Astrocyte (in vitro differentiated cells and primary cell): ENCODE data around the gene BPTF. TPM values are rescaled to one million over a fixed set of nuclear protein-coding genes. Genes with fewer than 3 reads are reported as not detected.

Source experiments
- DNase-seq: peaks from one replicate; pipeline ENCODE4 v3.0.0-alpha.2; 2010; ENCODE audit warnings: low read depth
- FAIRE-seq: peaks from 2 replicates; lab custom pipeline; 2011; peaks lifted over from hg19 to GRCh38; lab: Jason Lieb, UNC
- H2AFZ ChIP-seq: 2 replicates; pipeline ENCODE4 v1.6.0; 2012; ENCODE audit warnings: low read depth, low read length, inconsistent platforms
- H3K27ac ChIP-seq: 2 replicates; pipeline ENCODE4 v1.5.1; 2011; ENCODE audit warnings: low read depth, low read length, inconsistent platforms
- H3K27me3 ChIP-seq: 2 replicates; pipeline ENCODE4 v1.6.0; 2011; ENCODE audit warnings: low read length, inconsistent platforms; ENCODE audit not compliant: insufficient read depth
- H3K36me3 ChIP-seq: 2 replicates; pipeline ENCODE4 v1.5.1; 2011; ENCODE audit warnings: low read length, inconsistent platforms; ENCODE audit not compliant: insufficient read depth
- H3K4me1 ChIP-seq: 2 replicates; pipeline ENCODE4 v1.5.1; 2011; ENCODE audit warnings: low read length, inconsistent platforms; ENCODE audit not compliant: insufficient read depth
- H3K4me2 ChIP-seq: 2 replicates; pipeline ENCODE4 v1.6.0; 2012; ENCODE audit warnings: low read length, inconsistent platforms
- H3K4me3 ChIP-seq: 2 replicates; pipeline ENCODE4 v1.5.1; 2011; ENCODE audit warnings: low read depth, mild to moderate bottlenecking, low read length, inconsistent platforms; ENCODE audit not compliant: insufficient read depth
- H3K79me2 ChIP-seq: 2 replicates; pipeline ENCODE4 v1.6.0; 2012; ENCODE audit warnings: mild to moderate bottlenecking, low read length, inconsistent platforms; ENCODE audit not compliant: insufficient read depth
- H3K9ac ChIP-seq: 2 replicates; pipeline ENCODE4 v1.6.0; 2012; ENCODE audit warnings: mild to moderate bottlenecking, low read length, inconsistent platforms
- H3K9me3 ChIP-seq: 2 replicates; pipeline ENCODE4 v1.5.1; 2012; ENCODE audit warnings: low read depth, mild to moderate bottlenecking, low read length, inconsistent platforms; ENCODE audit not compliant: insufficient read depth
- H4K20me1 ChIP-seq: 2 replicates; pipeline ENCODE4 v1.6.0; 2012; ENCODE audit warnings: low read length, inconsistent platforms; ENCODE audit not compliant: insufficient read depth
- H3K27ac Mint-ChIP-seq: one replicate; pipeline ENCODE4 v1.8.0; 2021; ENCODE audit warnings: mild to moderate bottlenecking, mixed read lengths; ENCODE audit not compliant: unreplicated experiment
- H3K27me3 Mint-ChIP-seq: one replicate; pipeline ENCODE4 v1.8.0; 2021; ENCODE audit warnings: low read depth, mixed read lengths; ENCODE audit not compliant: unreplicated experiment
- H3K36me3 Mint-ChIP-seq: one replicate; pipeline ENCODE4 v1.8.0; 2021; ENCODE audit warnings: low read depth, mixed read lengths; ENCODE audit not compliant: unreplicated experiment
- H3K4me1 Mint-ChIP-seq: one replicate; pipeline ENCODE4 v1.8.0; 2021; ENCODE audit warnings: low read depth, mixed read lengths; ENCODE audit not compliant: unreplicated experiment
- H3K4me3 Mint-ChIP-seq: one replicate; pipeline ENCODE4 v1.8.0; 2021; ENCODE audit warnings: mild to moderate bottlenecking, moderate library complexity, mixed read lengths; ENCODE audit not compliant: unreplicated experiment
- H3K9me3 Mint-ChIP-seq: one replicate; pipeline ENCODE4 v1.8.0; 2021; ENCODE audit warnings: mild to moderate bottlenecking, mixed read lengths; ENCODE audit not compliant: unreplicated experiment
- EZH2 ChIP-seq: IDR thresholded peaks from 2 replicates; pipeline ENCODE4 v1.6.1; 2012; ENCODE audit warnings: mild to moderate bottlenecking, low read length, inconsistent platforms; ENCODE audit not compliant: insufficient read depth
- total RNA-seq: library from RNA; stranded (reverse); gene quantifications from 2 replicates; pipeline ENCODE4 v1.2.1, GENCODE V29; 2021
- TF ChIP-seq, protein P1 (sequence below): IDR thresholded peaks from 2 replicates; pipeline ENCODE4 v1.5.1; 2011; ENCODE audit warnings: low read depth, mild to moderate bottlenecking, inconsistent platforms, low read length, moderate library complexity; ENCODE audit not compliant: insufficient read depth

BPTF gene
- total RNA-seq, 1 donor from 2014 or later: 72.7 TPM

DNA sequence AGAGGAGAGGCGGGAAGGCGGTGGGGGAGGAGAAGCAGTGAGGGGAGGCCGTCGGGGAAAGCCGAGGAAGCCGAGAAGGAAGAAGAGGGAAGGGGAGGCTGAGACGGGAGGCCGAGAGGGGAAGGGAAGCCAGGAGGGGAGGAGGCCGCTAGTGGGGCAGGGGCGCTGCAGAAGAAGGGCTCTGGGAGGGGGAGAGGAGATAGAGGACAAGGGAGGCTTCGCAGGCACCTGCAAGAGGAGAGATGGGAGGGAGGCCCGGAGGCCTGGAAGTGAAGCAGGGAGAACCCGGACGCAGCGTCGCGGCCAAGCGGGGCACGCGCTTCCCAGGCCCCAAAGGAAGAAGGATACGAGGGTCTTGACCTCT, 168.7 kb downstream of the BPTF start:
- peak overlapping the region; percentile 69 for H2AFZ ChIP-seq
- peaks cover 23% of the 10 kb centered on the region for H3K4me1 ChIP-seq
- H3K36me3 Mint-ChIP-seq: no peaks in the 10 kb centered on the region
- DNase-seq (no peak), FAIRE-seq (no peak)
- peak overlapping the region; percentile 62 for H3K4me3 ChIP-seq
- H3K27me3 ChIP-seq: no peaks in the 10 kb centered on the region
- H3K4me1 Mint-ChIP-seq: peaks cover 10% of the 10 kb centered on the region
- H3K9me3 ChIP-seq: no peaks in the 10 kb centered on the region
- no peaks in the 10 kb centered on the region for H3K36me3 ChIP-seq
- peak overlapping the region; percentile 72 for H3K4me3 Mint-ChIP-seq
- peak overlapping the region; percentile 99 for H3K4me2 ChIP-seq
- H3K27me3 Mint-ChIP-seq: peaks cover 9% of the 10 kb centered on the region
- H4K20me1 ChIP-seq: no peaks in the 10 kb centered on the region
- no peaks in the 10 kb centered on the region for H3K9me3 Mint-ChIP-seq
- peak overlapping the region; percentile 69 for H3K27ac ChIP-seq
- H3K79me2 ChIP-seq: no peaks in the 10 kb centered on the region
- peak overlapping the region; percentile 91 for H3K27ac Mint-ChIP-seq
- TF ChIP-seq, protein P1, sequence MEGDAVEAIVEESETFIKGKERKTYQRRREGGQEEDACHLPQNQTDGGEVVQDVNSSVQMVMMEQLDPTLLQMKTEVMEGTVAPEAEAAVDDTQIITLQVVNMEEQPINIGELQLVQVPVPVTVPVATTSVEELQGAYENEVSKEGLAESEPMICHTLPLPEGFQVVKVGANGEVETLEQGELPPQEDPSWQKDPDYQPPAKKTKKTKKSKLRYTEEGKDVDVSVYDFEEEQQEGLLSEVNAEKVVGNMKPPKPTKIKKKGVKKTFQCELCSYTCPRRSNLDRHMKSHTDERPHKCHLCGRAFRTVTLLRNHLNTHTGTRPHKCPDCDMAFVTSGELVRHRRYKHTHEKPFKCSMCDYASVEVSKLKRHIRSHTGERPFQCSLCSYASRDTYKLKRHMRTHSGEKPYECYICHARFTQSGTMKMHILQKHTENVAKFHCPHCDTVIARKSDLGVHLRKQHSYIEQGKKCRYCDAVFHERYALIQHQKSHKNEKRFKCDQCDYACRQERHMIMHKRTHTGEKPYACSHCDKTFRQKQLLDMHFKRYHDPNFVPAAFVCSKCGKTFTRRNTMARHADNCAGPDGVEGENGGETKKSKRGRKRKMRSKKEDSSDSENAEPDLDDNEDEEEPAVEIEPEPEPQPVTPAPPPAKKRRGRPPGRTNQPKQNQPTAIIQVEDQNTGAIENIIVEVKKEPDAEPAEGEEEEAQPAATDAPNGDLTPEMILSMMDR: no peak
- TF ChIP-seq EZH2: no peak
- H3K9ac ChIP-seq: peak overlapping the region; percentile 85

DNA sequence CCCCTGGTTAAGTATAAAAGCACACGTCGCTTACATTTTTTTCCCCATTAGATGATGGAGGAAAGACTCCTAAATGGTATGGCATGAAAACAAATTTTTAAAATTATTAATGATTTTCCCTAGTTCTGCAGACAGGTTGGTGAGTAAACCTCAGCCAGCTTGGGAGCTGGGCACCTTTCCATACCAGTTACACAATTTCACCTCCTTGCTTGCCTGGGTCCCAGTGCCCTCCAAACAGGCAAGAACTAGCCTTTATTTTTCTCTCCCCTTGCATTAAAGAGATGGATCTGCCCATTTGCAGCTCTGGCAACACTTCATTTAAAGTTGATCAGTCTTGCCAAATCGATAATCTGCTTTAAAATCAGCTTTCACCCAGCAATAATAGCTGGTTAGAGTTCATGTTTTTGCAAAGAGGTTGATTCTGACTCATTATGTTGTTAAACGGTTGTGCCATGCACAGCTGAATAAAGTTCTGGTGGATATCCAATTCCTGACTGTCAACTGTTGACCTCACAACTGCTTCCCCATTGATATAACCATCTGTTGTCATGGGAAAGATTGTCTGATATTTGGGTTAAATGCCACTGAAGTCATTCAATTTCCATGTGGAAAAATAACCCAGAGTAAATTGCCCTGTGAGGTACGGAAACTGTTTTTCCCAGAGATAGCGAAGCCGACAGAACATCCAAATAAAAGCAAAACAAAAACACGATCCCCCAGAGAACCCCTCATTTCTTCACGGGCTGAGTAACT, 169.7 kb downstream of the BPTF start:
- peak; percentile 37 for FAIRE-seq
- peaks cover 9% of the 10 kb centered on the region for H3K27me3 Mint-ChIP-seq

More for the DNA sequence above, 169.7 kb downstream of the BPTF start:
- Mint-ChIP-seq H3K27ac (no peak overlapping the region), H3K36me3 (no peaks in the 10 kb centered on the region), H3K4me1 (peaks cover 13% of the 10 kb centered on the region), H3K4me3 (peak overlapping the region; percentile 72), H3K9me3 (no peaks in the 10 kb centered on the region)
- Histone ChIP-seq H3K4me2 (peak overlapping the region; percentile 99), H4K20me1 (no peaks in the 10 kb centered on the region), H3K4me1 (peaks cover 23% of the 10 kb centered on the region), H3K27me3 (no peaks in the 10 kb centered on the region), H3K4me3 (peak overlapping the region; percentile 71), H3K9ac (peak overlapping the region; percentile 73), H3K27ac (peak overlapping the region; percentile 25), H3K36me3 (no peaks in the 10 kb centered on the region), H3K79me2 (no peaks in the 10 kb centered on the region), H3K9me3 (no peaks in the 10 kb centered on the region), H2AFZ (no peak overlapping the region)
- no peak for TF ChIP-seq EZH2
- TF ChIP-seq, protein P1: no peak
- DNase-seq: peak; percentile 69
